A172 (cell line): ENCODE measurements around the gene SPATS1. TPM values are rescaled to one million over a fixed set of nuclear protein-coding genes. Genes with fewer than 3 reads are reported as not detected.

Source experiments
- DNase-seq: peaks from one replicate; pipeline ENCODE4 v3.0.0-alpha.2; 2015; ENCODE audit warnings: low spot score
- total RNA-seq: library from RNA; depleted of rRNA; stranded (reverse); fragments of >200 nt; shearing (Covaris generic); gene quantifications from 2 replicates; pipeline ENCODE4 v1.2.3, GENCODE V29; 2014; rRNA removed

SPATS1 gene, protein sequence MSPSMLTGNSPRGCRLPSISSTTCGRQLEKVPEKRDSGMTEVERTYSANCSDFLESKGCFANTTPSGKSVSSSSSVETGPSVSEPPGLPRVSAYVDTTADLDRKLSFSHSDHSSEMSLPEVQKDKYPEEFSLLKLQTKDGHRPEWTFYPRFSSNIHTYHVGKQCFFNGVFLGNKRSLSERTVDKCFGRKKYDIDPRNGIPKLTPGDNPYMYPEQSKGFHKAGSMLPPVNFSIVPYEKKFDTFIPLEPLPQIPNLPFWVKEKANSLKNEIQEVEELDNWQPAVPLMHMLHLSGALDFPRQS
- total RNA-seq, result not detected in 2 replicates

DNA sequence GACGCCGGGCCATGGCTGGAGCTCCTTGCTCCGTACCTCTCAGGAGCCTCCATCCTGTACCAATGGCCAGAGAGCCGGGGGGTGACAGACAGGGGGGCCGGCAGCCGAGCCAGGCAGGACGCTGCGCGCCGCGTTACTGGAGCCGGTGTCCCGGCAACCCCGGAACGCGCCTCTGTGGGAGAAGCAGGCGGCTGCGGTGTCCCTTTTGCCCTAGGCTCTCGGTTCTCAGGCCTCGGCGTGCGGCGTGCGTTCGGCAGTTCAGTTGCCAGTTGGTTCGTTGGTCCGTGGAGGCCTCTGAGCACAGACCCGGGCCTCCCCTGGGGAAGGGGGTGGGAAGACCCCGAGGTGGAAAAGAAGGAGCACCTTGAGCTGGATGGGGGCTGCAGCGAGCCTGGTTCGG, at the start of gene SPATS1:
Gene SPATS1, plus strand, starts transcription at position 162 of the 400 bp plus-strand sequence. CDS start 446 bp downstream, outside the sequence.
- no peak for DNase-seq

DNA sequence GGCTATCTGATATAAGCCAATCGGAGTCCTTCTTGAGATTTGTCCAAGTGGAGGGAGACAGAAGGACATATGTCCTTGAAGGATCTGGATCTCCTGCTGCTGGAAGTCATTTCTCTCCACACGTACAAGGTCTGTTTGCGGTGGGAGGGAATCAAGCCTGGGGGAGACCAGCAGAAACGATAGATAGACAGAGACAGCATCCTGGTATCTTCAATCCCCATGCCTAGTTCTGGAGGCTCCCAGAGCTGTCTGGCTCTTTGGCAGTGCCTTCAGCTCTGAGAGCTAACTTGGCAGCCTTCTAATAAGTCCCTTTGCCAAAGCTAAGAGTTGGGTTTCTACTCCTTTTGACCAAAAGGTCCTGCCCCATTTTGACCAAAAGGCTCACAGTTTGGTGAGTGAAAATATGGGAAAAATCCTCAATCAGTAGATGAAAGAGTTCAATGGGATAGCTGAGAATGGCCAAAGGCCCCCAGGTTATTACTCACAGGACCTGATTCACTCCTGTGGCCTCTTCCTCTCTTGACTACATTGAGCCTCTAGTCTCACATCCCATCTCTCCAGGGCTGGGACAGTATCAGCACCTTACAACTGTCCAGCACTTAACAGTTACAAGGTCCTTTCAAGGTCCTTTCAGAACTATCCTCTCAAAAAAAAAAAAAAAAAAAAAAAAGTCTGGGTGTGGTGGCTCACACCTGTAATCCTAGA, 49.6 kb upstream of the SPATS1 start:
- DNase-seq, result no peak

DNA sequence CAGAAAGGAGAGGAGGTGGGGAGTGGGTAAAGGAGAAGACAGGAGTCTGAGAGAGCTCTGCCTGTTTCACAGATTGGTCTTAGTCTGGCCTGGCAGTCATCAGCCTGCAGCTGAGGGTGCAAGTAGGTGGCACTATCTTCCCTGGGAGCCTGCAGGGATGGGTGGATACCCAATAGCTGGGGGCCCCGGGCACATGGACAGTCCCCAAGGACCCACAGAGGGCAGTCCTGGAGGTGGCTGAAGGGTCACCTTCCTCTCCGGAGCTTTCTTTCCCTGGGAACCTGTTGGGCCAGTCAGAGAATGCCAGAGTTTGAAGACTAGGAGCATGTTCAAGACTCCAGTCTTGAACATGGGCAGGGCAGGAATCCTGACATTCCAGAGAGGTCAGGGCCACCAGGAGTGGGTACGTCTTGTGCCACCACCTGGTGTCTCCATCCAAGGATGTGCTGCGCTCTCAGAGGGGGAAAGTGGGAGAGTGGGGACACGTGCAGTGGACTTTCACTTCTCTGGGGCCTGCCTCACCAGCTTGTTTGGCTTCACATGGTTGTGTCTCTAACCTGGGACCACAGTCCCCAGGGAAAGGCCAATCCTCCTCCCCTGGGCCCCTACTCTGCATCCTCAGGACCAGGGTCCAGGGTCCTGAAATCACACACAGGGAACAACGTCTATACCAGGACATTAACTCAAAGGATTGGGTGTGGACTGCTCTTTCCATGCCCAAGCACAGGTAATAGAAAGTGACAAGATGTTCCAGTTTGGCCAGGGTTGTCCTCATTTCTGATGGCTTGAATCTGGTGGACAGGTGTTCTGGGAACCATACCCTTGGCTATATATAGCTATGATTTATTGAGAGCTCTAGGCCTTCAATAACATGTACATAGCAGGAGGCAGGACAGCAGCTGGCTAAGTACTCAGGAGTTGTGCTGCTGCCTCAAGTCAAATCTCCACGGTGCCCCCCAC, 47.3 kb upstream of the SPATS1 start:
- DNase-seq, result no peak

DNA sequence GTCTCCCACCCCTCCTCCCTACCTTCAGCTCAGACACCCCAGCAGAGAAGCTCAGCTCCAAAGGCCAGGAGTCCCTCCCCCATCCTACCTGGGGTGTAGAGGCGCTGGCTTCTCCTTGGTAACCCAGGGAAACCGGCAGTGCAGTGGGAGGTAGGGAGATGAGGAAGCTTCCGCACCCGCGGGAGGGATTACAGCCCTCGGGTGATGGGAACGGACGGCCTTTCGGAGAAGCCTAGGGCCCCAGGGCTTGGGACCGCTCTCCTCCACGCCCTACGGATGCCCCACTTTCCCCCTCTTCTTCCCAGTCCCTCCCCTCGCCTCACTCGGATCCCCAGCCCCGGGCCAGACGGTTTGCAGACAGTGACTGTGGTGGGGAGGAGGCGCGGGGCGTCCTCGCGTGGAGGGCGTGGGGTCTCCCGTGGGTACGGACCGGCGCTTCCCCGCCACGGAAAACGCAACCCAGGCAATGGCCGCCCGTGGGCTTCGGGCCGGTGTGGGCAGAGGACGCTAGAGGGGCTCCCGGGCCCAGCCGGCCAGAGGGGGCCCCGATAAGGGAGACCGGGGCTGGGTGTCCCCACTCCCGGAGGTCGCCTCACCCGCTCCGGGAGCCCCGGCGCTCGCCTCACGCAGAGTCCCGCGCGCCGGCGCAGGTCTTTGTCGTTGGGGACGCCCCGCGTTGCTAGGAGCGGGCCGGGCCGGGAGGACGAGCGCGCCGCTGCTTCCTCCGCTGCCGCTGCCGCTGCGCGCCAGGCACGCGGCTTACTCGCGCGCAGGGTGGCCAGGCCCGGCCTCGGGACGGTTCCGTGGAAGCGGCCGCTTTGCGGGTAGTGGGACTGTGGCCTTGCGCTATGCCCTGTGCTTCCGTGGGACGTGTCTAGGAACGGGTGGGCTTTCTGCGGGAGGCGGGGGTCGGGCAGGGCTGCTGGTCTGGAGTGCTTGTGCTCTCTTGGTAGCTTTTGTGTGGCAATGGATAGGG, 45.1 kb upstream of the SPATS1 start:
- DNase-seq, result no peak

DNA sequence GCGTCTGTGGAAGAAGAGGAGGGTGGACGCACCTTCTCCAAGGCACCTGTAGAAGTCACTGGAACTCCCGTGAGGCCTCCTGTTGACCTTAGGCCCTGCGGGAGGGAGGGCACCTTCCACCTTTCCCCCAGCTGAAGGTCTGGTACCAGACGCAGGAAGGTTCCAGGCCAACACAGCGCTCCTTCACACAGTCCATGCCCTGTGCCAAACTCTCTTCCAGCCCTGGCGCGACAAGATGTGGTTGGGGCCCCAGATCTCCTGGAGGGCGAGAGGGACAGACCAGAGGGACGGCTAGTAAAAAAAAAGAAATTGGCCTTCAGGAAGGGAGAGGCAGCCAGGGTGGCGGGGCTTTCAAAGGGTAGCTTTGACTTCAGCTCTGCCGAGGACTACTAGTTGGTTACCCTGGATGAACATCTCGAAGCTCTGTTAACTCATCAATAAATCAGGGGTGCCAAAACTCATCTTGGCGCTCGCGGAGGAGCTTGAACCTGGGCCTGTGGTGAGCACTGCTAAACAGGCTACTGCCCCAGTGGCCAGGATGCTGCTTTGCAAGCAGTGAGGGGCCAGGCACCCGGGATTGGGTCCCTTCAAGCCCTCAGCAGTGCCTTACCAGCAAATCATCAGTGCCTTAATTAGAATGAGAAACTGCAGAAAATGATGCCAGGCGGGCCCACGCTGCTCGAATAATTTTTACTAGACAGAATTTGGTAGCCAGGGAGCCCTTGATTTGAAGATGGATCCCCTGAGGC, 44.2 kb upstream of the SPATS1 start:
- DNase-seq, result no peak

DNA sequence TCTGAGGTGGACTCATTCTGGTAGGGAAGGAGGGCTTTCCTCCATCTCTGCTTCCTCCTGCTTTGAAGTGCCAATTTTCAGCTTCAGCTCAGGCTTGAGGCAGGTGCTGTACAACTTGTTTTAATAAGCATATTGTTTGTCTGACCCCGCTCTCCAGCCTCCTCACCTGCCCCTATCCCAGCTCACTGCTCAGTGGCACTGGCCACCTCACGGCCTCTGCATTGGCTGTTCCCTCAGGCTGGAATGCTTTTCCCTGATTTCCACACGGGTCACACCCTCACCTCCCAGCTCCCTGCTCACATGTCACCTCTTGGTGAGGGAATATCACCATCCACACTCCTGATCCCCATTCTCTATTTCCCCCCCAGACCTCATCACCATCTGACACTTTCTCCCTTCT, 43.6 kb upstream of the SPATS1 start:
- DNase-seq, result no peak

DNA sequence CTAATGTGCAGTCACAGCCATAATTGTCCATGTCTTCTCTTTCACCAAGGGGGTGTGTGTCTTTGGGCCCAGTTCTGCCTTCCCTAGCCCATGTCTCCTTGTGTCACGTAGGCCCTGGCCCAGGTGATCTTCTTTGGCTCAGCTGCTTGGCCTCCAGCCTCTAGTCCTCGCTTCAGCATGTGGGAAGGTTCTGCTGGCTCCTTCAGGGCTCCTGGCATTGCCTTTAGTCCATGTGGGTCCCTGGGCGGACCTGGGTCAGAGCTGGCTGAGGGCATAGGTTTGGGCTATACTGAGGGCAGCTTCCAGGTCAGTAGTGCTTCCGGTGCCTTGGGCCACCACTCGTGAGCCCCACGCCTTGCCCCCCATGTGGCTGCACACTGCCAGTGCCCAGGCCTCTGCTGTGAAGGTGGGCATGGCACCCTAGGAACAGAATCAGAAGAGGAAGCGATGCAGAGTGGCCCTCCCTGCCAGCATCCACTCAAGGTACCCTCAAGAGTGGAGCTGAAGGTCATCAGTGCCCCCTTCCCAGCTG, 42.1 kb upstream of the SPATS1 start:
- DNase-seq, result no peak

DNA sequence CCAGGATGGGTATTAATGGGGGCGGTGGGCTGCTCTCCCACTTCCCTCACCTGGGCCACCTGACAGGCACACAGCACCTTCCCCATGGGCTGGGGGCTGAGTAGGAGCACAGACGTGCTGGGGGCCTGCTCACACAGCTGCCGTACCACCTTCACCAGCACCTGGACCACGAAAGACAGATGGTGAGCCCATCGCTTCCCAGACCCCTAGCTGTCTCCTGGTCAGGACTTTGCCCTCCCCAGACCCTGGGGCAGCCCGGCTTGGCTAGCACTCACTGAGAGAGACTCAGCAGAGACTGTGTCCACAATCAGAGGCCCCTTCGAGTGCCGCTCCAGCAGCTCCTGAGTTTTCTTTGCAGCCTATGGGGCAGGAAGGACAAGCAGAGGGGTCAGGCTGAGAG, 41.3 kb upstream of the SPATS1 start:
- DNase-seq, result no peak

DNA sequence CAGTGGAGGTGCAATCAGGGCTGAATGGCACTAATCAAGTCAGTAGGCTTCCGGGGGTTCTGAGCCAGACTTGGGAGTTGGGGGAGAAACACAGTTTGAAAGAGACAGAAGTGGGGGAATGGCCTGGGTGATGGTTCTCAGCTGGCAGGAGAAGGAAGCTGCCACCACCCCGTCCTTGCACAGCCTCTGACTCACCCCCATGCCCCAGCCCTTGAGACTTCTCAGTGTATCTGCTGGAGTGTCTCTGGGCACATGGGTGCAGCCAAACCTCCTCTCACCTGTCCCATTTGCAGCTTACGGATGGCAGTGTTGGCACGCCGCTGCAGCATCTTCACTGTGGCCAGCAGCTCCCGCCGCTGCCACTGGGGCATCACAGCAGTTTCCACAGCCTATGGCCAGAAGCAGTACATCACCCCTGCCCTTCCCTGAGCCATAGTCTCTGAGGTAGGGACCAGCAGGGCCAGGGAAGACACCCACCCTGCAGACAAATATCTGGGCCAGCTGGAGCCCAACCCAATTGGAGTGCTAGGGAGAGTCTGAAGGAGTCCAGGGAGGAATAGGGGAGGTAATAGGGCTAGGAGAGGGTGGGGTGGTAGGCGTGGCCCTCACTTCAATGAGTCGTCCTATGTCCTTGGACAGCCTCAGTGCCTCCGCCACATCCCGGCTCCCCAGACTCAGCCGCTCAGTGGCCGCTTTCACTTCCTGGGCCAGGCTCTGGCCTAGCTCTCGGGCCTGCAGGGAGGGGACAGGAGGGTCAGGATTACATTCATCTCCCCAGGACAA, 40.5 kb upstream of the SPATS1 start:
- no peak for DNase-seq

DNA sequence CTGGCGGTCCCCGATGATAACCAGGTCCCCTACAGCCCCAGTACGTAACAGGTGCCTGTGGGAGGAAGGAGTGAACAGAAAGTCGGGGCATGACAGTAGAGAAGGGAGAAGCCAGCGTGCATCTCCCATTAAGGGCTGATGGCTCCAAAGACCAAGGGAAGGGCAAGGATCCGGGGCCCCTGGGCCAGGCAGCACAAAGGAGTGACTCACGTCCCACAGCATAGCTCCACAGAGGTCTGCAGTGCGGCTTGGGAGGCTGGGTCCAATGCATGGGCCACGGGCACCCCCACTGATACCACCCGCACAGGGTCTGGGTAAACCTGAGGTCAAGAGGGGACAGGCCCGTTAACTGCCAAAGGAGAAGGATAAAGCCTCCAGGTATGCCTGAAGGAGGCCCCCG, 39.6 kb upstream of the SPATS1 start:
- no peak for DNase-seq

DNA sequence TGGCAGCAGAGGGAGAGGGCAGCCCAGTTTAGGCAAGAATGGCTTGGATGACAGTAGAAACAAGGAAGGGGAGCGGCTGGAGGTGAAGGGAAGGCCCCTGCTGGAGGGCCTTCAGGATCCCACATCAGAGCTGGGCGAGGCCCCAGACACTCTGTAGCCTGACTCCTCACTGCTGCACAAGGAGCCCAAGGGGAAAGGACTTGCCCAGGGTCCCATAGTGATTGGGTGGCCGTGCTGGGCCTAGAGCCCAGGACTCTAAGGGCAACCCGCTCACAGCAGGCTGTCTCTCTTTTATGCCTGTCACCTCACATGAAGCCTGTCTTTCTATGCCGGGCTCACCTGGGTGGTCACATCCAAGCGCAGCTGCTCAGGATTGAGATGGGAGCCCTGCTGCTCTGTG, 38.6 kb upstream of the SPATS1 start:
- no peak for DNase-seq

DNA sequence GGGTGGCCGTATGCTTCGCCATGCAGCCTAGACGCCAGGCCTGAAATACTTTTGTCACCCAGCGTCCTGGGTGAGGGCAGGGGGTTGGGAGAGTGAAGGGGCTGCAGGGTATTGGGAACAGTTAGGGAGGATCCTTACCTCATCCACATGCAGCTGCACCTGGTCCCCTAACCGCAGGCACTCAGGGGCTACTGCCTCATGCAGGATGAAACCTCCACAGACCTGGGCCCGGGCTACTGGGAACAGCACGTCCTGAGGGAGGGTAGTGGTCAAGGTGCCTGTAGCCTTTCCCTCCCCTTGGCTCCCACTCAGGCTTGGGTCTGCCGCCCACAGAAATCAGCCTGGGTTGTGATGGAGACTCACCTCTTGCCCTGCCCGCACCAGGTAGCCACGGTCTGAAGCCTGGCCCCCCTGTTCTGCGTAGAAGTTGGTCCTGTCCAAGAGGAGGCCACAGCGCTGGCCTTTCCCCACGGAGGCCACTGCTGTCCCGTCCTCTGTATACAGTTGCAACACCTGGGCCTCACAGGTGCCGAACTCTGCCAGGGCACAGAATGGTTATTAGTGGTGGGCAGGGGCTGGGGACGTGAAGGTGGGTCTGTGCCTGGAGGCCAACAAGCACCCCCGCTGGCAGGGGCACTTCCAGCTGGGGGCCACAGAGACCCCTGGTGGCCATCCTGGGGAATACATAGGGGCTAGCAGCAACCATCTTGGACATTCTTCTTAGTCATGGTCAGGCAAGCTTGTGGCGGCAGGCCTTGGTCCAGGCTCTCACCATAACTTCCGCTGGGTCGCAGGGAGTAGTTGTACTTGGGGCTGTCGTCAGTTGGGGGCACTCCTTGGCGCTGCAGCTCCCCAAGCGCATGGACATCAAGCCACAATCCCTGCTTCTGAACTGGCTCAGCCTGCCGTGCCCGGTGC, 37.9 kb upstream of the SPATS1 start:
- peak; percentile 57 for DNase-seq

DNA sequence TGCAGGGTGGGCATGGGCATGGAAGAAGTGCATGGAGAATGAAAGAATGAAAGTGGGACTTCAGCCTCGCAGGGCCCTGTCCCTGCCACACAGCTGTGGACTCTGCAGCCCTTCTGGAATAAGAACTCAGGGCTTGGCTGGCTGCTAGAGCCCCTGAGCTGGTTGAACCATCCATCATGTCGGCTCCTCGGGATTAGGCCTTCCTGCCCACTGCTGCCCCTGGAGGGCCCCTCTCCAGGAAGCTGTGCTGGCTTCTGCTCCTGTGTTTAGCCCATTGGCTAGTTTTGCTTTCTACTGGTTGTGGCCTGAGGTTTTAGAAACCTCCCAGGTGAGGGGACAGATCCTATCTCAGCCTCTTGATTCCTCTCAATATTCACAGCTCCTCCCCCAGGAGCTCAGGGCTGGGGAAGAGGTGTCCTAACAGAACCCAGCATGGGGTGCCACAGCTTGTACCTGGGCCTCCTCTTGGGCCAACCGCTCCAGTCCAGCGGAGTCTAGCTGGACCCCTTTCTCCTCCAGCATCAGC, 37.2 kb upstream of the SPATS1 start:
- DNase-seq, result no peak

DNA sequence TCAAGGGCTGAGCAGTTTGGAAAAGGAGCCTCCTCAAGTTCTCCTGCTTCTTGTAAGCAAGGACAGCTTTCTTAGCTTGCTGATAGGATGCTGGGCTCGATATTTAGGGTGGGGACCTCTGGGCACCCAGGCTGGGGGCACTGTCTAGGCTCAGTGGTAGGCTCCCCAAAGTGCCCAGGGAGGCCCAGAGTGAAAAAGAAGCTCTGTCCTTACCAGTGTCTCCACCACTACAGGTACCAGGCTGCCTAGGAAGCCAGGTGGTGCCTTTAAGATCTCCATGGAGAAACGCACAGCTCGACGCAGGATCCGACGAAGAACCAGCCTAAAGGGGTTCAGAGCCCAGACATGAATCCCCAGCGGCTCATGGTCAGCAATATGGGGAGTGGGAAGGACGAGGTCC, 35.7 kb upstream of the SPATS1 start:
- no peak for DNase-seq

DNA sequence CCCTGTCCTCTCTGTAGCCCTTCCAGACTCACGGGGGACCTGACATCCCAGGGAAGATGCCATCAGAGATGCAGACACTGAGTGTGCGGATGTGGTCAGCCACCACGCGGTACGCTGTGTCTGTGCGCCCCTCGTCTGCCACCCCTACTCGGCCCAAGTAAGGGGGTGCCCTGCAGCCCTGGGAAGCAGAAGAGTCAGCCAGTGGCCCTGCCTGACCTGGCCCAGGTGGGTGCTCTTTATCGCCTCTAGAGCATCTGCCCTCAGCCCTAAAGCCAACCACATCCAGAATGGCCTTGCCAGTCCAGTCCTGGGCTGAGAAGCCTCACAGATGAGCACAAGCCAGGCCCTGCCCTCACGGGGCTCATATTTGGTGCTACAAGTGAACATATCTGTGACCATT, 35.2 kb upstream of the SPATS1 start:
- DNase-seq, result no peak

DNA sequence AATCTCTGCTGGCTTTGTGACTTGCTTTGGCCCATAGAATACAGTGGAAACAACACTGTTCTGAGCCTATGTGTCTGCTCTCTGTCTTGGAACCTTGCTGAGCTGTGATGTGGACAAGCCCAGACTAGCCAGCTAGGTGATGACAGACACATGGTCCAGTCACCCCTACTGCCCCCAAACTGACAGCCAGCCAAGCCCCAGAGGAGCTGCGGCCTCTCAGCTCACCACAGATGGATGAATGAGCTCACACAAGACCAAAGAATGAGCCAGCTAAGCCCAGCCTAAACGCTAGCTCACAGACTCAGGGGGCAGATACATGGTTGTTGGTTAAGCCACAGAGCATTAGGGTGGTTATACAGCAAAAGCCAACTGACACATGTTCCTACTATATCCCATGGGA, 33.4 kb upstream of the SPATS1 start:
- peak; percentile 26 for DNase-seq

DNA sequence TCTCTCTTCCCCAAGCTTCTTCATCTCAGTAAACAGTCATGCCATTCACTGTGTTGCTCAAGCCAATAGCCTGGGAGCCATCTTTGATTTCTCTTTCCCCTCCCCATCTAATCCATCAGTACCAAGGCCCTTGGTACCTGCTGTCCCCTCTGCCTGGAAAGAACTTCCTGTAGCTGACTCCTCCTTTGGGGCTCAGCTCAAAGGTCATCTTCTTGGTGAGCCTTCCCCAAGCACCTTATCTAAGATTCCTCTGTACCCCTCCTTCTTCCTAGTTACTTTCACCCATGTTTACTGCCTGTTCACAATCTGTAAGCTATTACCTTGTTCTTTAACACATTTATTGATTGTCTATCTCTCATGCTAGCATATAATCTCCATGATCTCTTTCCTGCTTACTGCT, 32.8 kb upstream of the SPATS1 start:
- DNase-seq, result no peak

DNA sequence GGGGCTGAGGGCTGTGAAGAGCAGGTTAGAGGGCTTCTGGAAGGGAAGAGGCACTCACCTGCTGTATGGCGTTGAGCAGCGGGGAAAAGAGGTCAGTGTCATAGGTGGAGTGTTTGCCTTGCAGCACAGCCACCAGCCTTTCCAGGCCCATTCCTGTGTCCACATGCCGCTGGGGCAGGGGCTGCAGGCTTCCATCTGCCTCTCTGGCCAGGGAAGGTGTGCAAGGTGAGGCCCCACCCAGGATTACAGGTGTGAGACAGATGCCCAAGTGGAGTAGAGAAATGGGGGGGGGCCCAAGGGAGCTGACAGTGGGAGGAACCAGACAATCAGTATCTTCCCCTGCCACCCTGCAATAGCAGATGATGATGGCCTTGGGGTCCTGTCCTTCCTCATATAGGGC, 32.2 kb upstream of the SPATS1 start:
- DNase-seq, result no peak
